Measurements from ENCODE around the gene RABAC1. TPM values are rescaled to one million over a fixed set of nuclear protein-coding genes. Genes with fewer than 3 reads are reported as not detected.

RABAC1 gene
- total and polyA plus RNA-seq, 2 experiments from 2014 or later, result 405 to 470 TPM

DNA sequence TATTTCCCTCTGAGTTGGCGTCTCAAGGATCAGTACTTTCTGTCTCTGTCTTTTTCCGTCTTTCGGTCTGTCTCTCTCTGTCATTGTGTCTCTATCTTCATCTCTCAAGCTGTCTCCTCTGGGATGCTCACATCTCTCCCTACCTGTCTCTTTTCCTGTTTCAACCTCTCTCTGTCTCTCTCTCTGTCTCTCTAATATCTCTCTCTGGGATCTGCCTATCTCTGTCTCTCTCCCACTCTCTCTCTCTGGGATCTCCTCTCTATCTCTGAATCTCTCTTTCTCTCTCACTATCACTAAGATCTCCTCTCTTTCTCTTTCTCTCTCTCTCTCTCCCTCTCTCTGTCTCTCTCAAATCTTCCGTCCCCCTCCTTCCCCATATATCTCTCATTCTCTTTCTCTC lies 30.9 kb upstream of the RABAC1 start:
- no peaks in the 10 kb centered on the region for H3K9me3 ChIP-seq (ENCODE audit: low read depth)
- no peaks in the 10 kb centered on the region for H3K4me1 ChIP-seq (ENCODE audit: insufficient read depth)
- H4K20me1 ChIP-seq (ENCODE audit: insufficient read depth), result no peaks in the 10 kb centered on the region
- no peaks in the 10 kb centered on the region for H3F3A ChIP-seq (ENCODE audit: insufficient read depth)
- H3K36me3 ChIP-seq (ENCODE audit: low read depth), result no peaks in the 10 kb centered on the region
- H3K4me3 ChIP-seq, result no peak overlapping the region
- no peak overlapping the region for H3K4me2 ChIP-seq (ENCODE audit: unreplicated experiment)
- H3K27me3 ChIP-seq (replicated peaks; ENCODE audit: insufficient read depth), result peaks cover 29% of the 10 kb centered on the region
- no peaks in the 10 kb centered on the region for H3K9me2 ChIP-seq (ENCODE audit: insufficient read depth)
- WGBS, 2 experiments (ENCODE audit: low coverage in 1 of 2, low lambda C conversion rate in 2 of 2, missing lambda C conversion rate in 2 of 2), result 76 to 77% methylated on average over 4 of the region's 4 CpGs
- in situ Hi-C loops (cut with MboI), result no loop called here
- H2AFZ ChIP-seq, result no peak overlapping the region
- no peak for DNase-seq
- H3K27ac ChIP-seq, result no peak overlapping the region
- TF ChIP-seq EZH2 (IDR thresholded peaks at IDR 0.05; ENCODE audit: insufficient read depth, poor library complexity, severe bottlenecking) (no peak), EZH2phosphoT487 (IDR thresholded peaks at IDR 0.05; ENCODE audit: insufficient read depth, low read depth) (no peak)
- H3K9ac ChIP-seq, result no peak overlapping the region
- no peaks in the 10 kb centered on the region for H3K79me2 ChIP-seq (ENCODE audit: insufficient read depth)

GRCh38 chr19:41988947-41989346 lies 29.8 kb upstream of the RABAC1 start:
- H3K4me3 ChIP-seq, result no peak overlapping the region
- no peaks in the 10 kb centered on the region for H3F3A ChIP-seq (ENCODE audit: insufficient read depth)
- no peak overlapping the region for H3K27ac ChIP-seq
- no peak overlapping the region for H3K4me2 ChIP-seq (ENCODE audit: unreplicated experiment)
- no peaks in the 10 kb centered on the region for H3K4me1 ChIP-seq (ENCODE audit: insufficient read depth)
- 72 to 82% methylated on average over 8 to 9 of the region's 9 CpGs for WGBS, 2 experiments (ENCODE audit: low coverage in 1 of 2, low lambda C conversion rate in 2 of 2, missing lambda C conversion rate in 2 of 2)
- in situ Hi-C loops (cut with MboI), result no loop called here
- peaks cover 29% of the 10 kb centered on the region for H3K27me3 ChIP-seq (replicated peaks; ENCODE audit: insufficient read depth)
- no peaks in the 10 kb centered on the region for H3K36me3 ChIP-seq (ENCODE audit: low read depth)
- TF ChIP-seq EZH2phosphoT487 (IDR thresholded peaks at IDR 0.05; ENCODE audit: insufficient read depth, low read depth) (no peak), EZH2 (IDR thresholded peaks at IDR 0.05; ENCODE audit: insufficient read depth, poor library complexity, severe bottlenecking) (no peak)
- H3K79me2 ChIP-seq (ENCODE audit: insufficient read depth), result no peaks in the 10 kb centered on the region
- no peak for DNase-seq
- H2AFZ ChIP-seq, result no peak overlapping the region
- no peaks in the 10 kb centered on the region for H4K20me1 ChIP-seq (ENCODE audit: insufficient read depth)
- no peaks in the 10 kb centered on the region for H3K9me3 ChIP-seq (ENCODE audit: low read depth)
- no peak overlapping the region for H3K9ac ChIP-seq
- no peaks in the 10 kb centered on the region for H3K9me2 ChIP-seq (ENCODE audit: insufficient read depth)

DNA sequence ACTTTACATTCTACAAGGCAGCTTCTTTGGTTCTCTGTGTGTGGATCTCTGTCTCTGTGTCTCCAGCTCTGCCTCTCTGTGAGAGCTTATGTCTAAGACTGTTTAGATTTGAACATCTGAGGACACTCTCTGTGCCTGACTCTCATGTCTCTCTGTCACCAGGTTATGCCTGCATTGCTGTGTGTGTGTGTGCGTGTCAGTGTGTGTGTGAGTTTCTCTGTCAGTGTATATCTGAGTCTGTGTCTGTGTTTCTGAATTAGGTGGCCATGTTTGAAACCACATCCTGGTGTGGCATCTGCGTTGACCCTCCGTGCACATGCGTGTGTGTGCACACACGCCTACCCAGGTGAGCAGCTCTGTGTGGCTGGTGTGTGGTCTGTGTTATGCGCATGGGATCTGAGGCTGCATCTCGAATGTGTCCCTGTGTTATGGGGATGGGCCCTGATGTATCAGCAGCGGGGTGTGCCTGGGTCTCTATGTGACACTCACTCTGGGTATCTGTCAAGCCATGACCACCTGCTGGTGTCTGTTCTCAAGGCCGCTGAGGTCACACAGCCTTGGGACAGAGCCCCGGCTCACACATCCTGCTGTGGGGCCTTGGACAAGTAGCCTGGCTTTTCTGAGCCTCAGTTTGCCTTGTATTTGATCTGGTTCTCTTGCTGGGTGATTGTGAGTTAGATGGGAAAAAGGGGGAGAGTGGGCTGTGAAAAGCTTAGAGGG lies 28.2 kb upstream of the RABAC1 start:
- Histone ChIP-seq H3K27me3 (replicated peaks; ENCODE audit: insufficient read depth) (peaks cover 29% of the 10 kb centered on the region), H3K27ac (no peak overlapping the region), H3K4me3 (no peak overlapping the region)

DNA sequence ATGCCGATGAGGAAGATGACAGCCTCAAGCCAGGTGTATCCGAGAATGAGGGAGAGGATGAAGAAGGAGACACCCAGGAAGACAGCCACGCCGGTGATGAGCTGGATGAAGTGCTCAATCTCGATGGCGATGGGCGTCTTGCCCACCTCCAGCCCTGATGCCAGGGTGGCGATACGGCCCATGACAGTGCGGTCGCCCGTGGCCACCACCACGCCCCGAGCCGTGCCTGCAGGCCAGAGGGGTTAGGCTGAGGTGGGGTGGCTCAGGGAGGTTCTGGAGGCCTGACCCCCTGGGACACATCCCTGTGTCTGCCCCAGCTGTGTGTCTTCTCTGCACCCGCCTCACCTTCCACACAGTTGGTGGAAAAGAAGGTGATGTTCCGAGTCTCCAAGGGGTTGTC lies 25.8 kb upstream of the RABAC1 start:
- 83 to 85% methylated on average over 17 of the region's 17 CpGs for WGBS, 2 experiments (ENCODE audit: low coverage in 1 of 2, low lambda C conversion rate in 2 of 2, missing lambda C conversion rate in 2 of 2)
- no peak for DNase-seq

More for the DNA sequence above, 28.2 kb upstream of the RABAC1 start:
- no peak for DNase-seq
- no peak overlapping the region for H3K4me2 ChIP-seq (ENCODE audit: unreplicated experiment)
- TF ChIP-seq EZH2phosphoT487 (IDR thresholded peaks at IDR 0.05; ENCODE audit: insufficient read depth, low read depth) (no peak), EZH2 (IDR thresholded peaks at IDR 0.05; ENCODE audit: insufficient read depth, poor library complexity, severe bottlenecking) (no peak)
- no peaks in the 10 kb centered on the region for H3K9me3 ChIP-seq (ENCODE audit: low read depth)
- no peak overlapping the region for H3K9ac ChIP-seq
- no peaks in the 10 kb centered on the region for H3K36me3 ChIP-seq (ENCODE audit: low read depth)
- H3K4me1 ChIP-seq (ENCODE audit: insufficient read depth), result no peaks in the 10 kb centered on the region
- 68 to 69% methylated on average over 10 of the region's 10 CpGs for WGBS, 2 experiments (ENCODE audit: low coverage in 1 of 2, low lambda C conversion rate in 2 of 2, missing lambda C conversion rate in 2 of 2)
- no peaks in the 10 kb centered on the region for H3K9me2 ChIP-seq (ENCODE audit: insufficient read depth)
- in situ Hi-C loops (cut with MboI), result no loop called here
- no peaks in the 10 kb centered on the region for H3F3A ChIP-seq (ENCODE audit: insufficient read depth)
- H4K20me1 ChIP-seq (ENCODE audit: insufficient read depth), result no peaks in the 10 kb centered on the region
- H3K79me2 ChIP-seq (ENCODE audit: insufficient read depth), result no peaks in the 10 kb centered on the region
- no peak overlapping the region for H2AFZ ChIP-seq

More for the DNA sequence above, 25.8 kb upstream of the RABAC1 start:
- no peaks in the 10 kb centered on the region for H3K79me2 ChIP-seq (ENCODE audit: insufficient read depth)
- no peaks in the 10 kb centered on the region for H3K4me1 ChIP-seq (ENCODE audit: insufficient read depth)
- H3K4me2 ChIP-seq (ENCODE audit: unreplicated experiment), result no peak overlapping the region
- in situ Hi-C loops (cut with MboI), result no loop called here
- no peak overlapping the region for H3K9ac ChIP-seq
- peaks cover 19% of the 10 kb centered on the region; the same call in 1 of the 2 replicates for H3K27me3 ChIP-seq (replicated peaks; ENCODE audit: insufficient read depth)
- H2AFZ ChIP-seq, result no peak overlapping the region
- no peaks in the 10 kb centered on the region for H3F3A ChIP-seq (ENCODE audit: insufficient read depth)
- H3K9me2 ChIP-seq (ENCODE audit: insufficient read depth), result no peaks in the 10 kb centered on the region
- H4K20me1 ChIP-seq (ENCODE audit: insufficient read depth), result no peaks in the 10 kb centered on the region
- H3K36me3 ChIP-seq (ENCODE audit: low read depth), result no peaks in the 10 kb centered on the region
- H3K27ac ChIP-seq, result no peak overlapping the region
- TF ChIP-seq EZH2phosphoT487 (IDR thresholded peaks at IDR 0.05; ENCODE audit: insufficient read depth, low read depth) (no peak), EZH2 (IDR thresholded peaks at IDR 0.05; ENCODE audit: insufficient read depth, poor library complexity, severe bottlenecking) (no peak)
- no peaks in the 10 kb centered on the region for H3K9me3 ChIP-seq (ENCODE audit: low read depth)
- no peak overlapping the region for H3K4me3 ChIP-seq

Measured in GM23248 (cell line).